DMS 273 (cell line): ENCODE measurements around the gene ZNF106.
A peak's percentile ranks its signal among the peaks of the same experiment; 100 is the strongest.

Experiments
- DNase-seq: peaks from one replicate; lab custom pipeline; 2025; ENCODE audit not compliant: unreplicated experiment; lab: John Stamatoyannopoulos, UW

Gene ZNF106

DNA sequence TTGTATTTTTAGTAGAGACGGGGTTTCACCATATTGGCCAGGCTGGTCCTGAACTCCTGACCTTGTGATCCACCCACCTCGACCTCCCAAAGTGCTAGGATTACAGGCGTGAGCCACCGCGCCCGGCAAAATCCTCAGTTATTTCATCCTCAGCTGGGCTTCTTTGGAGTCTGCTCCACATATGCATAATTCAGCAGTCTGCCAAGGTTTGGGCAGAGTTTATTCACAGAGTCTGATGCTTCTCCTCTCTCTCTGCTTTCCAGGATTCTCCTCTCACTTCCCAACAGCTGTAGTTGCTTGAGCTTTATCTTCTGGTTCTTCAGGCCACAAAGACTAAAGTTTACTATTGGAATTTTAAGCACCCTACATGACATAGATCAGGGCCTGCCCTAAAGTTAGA, 8.2 kb downstream of the ZNF106 start:
- no peak for DNase-seq

DNA sequence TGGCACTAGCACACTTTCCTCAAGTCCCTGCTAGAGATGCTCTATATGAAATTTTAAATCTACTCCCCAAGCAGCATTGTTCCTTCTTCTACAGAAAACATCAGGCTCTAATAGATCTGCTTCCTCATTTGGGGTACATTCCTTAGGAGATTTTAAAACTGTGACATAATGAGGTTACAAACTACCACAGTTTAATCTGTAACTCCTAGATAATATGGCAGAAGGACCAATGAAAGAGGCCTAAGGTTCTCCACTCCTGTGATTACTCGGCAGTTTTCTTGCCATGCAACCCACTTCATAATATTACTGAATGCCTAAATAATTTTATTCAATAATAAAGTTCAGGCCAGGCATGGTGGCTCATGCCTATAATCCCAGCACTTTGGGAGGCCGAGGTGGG, 16.1 kb downstream of the ZNF106 start:
- DNase-seq = no peak

DNA sequence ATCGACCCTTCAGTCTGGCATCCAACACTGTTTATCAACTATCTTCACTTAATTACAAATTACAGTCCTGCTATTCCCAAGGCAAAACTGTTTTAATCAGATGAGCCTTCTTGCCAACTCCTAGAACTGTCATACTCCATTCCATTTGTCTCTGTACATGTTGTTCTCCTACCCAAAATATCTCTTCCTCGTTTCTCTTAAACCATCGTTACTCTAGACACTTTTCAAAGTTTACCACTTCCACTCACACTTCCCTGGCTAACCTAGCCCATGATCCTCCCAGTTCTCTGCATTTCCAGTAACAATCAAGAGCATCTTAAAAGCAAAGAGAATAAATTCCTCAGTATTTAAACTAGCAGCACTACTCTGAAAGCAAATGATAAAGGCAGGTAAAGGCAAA, 19.9 kb downstream of the ZNF106 start:
- DNase-seq = no peak

DNA sequence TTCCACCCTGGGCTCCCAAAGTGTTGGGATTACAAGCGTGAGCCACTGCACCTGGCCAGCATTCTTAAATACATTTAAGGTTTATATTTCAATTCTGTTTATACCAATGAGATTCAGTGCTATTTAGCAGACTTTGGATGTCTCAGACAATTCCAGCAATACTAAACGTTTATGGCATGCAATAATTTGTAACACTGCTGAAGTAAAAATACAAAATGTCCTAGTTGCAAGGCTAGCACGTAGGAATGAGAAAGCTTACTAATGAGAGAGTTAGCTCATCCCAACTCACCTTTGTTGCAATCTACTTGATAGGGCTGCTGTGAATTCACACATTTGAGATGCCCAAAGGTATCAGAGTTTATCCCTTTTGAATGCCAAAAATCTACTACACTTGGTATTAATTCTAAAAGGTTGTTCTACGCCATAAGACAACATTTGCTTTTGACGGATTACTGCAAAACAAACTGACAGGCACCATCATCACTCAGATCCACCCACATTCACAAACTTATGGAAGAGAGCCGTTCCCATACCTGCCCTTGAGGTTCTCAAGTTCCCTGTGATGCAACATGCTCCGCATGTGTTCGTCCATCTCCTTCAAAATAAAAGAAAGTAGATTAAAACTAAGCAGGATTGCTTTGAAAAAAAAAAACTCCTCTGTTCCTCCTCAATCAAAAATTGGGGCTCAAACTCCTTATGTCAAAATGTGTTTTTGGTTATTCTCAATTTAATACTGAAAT, 25.3 kb downstream of the ZNF106 start:
- no peak for DNase-seq

DNA sequence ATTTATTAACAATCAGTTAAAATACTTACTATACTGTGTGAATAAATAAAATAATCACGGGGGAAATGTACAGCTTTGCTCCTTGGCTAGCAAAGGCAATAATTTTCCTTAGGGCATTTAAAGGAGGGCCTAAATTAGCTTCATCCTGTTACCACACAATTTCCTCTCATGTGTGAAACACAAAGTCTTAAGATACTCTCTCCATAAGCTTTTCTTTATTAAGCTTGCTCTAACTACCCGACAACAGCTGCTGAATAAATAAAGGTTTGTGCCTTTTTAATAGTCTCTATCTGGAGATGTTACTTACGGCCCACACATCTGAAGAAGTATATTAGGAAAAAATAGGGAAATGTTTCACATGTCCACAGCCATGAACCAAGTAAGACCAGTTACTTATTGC, 29.7 kb downstream of the ZNF106 start:
- no peak for DNase-seq

DNA sequence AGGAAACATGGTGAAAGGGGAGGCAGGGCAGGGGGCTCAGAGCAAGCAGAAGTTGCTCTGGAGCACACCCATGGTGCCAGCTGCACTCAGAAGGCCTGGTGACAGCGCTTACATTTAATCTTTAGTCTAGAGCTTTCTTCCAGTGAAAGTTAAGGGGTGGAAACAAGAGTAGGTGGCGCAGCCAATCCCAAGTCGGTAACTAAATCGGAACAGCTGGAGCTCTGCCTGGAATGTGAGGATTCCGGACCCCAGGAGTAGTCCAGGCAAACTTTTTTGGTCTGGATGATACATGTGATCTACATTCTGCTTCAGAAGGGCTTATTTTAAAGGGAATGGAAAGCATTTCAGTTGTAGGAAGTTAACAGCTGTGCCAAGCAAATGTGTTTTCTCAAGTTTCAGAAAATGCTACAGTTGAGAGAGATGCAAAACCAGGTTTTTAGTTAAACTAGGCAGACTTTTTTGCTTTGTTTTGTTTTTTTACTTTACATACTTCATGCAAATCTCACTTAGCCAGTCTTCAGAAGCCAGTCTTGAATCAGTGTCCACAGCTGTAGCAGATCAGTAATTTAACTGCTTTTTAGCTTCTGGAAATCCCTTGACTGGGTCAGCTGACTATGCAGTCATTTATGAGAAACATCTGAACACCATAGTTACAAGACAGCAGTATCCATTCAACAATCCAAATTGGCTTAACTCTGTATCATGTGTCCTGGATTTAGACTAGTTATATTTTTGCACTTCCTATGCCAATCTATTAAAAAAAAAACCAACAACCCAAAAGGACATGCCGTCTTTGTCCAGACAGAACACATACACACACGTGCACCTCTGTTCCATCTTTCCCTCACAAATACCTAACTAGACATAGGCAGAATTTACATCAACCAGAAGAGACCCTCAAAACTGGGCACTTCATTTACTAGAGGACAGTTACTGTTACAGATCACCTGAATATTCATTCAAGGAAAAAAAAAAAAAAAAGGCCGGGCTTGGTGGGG, 33.2 kb downstream of the ZNF106 start:
- DNase-seq = peak; percentile 79

DNA sequence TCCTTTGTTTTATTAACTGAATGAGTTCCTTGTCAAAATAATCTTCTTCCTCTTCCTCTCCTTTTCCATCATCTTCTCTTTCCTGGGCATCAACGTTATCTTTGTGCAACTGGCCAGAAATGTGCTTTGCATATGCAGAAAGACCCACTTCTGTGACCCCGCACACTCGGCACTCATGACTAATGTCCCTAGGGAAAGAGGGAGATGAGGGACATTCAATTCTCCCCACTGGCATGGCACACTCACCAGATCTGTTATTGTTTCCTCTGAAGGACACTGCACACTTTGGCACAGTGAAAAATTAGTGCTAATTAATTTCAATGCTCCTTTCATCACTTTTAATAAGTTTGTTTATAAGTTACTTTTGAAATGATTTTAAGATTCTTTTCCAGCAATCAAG, 34.0 kb downstream of the ZNF106 start:
- DNase-seq = no peak

DNA sequence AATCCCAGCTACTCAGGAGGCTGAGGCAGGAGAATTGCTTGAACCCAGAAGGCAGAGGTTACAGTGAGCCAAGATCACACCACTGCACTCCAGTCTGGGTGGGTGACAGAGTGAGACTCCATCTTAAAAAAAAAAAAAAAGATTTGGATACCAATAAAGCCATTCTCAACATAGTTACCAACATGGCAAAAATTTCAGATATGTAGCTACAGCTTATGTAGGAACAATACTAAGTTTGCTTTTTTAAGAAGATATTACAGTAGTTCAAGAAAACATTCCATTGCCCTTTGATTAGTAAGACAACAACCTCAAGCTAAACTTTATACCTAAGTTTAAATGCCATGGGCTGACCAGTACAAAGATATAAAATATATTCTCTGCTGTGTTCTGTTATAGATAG, 34.4 kb downstream of the ZNF106 start:
- no peak for DNase-seq

DNA sequence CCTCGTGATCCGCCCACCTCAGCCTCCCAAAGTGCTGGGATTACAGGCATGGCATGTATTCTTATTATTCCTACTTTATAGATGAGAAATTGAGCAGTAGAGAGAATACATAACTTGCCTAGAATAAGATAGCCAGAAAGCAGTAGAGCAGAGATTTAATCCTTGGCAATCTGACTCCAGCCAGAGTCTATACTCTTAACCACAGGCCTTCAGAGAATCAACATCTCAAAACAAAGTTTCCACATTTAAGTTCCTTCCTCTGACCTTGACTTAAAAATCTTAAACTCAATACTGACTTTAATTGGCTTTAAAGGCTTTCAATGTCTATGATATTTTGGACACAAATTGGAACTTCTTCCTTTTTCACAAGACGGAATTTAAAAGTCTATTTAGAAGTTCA, 37.1 kb downstream of the ZNF106 start:
- no peak for DNase-seq

DNA sequence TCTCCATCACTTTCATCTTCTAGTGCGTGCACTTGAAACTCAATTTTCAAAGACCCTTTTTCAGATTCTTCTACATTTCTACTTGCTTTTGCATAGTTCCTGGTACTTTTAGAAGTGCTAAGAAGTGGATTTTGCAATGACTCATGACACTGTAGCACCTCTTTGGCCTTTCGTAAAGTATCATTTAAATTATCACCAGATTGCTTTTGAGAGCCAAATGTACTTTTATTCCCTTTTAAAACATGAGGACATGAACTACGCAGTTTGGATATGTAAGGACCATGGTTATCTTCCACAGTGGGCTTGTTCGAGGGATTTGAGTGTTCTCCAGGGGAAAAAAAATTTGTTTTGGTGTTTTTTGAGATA, 40.5 kb downstream of the ZNF106 start:
- no peak for DNase-seq

DNA sequence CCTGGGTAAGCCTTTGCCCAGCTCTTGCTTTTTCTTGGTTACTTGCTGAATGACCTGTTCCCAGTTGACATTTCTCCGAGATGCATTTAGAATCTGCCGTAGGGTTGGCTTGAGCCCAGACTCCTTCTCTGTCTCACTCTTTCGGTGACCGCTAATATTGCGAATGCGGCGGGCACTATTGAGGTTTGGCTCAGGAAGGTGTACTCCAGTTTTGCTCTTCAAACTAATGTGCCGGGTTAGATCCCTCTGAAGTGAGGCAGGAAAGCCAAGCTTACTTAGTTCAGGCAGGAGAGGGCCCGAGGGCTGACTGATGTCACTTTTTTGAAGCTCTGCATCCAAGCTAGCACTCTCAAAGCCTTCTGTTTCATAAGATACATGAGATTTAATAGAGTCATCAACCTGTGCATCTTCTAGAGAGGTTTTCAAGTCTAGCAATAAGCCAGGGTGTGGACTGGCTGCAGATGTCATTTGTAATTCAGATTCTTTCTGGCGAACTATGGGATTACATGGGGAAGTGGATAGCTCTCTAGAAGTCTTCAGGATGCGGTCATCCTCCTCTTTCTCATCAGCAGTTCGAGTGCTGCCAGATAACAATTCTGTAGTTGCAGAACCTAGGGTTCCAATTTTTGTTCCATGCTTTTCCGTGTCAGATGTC, 41.0 kb downstream of the ZNF106 start:
- DNase-seq = no peak

DNA sequence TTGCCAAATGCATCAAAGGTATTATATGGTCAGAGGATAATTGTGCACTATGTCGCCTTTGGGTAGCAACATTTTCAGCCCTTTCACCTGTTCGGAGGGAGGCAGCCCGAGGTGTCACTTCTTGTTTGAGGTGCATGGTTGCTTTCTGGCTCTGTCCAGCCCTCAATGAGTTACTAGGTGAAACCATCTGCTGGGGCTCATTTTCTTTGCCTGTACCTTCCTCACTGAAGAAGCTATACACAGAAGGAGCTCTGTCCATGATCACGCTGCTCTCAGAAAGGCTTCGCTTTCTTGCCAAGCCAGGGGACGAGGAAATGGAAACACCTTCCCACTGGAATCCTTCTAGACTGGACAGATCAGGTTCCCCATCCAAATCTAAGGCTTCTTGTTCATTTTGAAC, 42.7 kb downstream of the ZNF106 start:
- DNase-seq = no peak

DNA sequence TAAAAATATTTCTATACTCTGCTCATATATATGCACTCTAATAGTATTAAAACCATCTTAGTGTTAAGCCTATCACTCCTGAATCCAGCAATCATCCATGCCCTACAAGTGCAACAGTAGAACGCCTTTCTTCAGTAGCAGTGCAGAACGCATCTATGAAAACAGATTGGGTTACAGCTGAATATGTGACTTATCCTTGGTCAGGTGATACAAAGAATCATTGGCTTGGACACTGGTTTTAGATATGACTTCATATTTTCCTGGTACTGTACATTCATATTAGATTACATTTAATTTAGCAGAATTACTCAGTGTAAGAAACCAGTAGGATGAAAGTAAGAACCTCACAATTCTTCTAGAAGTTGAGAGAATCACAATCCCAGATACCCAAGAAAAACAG, 43.3 kb downstream of the ZNF106 start:
- no peak for DNase-seq

DNA sequence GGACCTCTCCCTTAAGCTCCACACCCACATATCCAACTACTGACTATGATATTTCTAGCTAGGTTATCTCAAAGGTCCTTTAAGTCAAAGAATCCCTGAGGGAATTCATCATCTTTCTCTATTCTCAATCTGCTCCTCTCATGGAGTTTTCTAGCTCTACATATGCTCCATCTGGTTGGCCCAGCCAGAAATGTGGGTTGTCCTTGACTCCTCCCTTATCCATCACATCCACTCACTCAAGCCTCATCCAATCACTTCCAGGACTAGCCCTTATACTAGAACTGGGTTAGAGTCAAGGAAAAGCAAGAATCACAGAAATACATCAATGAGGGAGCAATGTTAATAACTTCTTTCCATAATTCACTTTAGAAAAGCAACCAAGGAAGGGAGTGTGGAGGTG, 45.4 kb downstream of the ZNF106 start:
- DNase-seq = no peak

DNA sequence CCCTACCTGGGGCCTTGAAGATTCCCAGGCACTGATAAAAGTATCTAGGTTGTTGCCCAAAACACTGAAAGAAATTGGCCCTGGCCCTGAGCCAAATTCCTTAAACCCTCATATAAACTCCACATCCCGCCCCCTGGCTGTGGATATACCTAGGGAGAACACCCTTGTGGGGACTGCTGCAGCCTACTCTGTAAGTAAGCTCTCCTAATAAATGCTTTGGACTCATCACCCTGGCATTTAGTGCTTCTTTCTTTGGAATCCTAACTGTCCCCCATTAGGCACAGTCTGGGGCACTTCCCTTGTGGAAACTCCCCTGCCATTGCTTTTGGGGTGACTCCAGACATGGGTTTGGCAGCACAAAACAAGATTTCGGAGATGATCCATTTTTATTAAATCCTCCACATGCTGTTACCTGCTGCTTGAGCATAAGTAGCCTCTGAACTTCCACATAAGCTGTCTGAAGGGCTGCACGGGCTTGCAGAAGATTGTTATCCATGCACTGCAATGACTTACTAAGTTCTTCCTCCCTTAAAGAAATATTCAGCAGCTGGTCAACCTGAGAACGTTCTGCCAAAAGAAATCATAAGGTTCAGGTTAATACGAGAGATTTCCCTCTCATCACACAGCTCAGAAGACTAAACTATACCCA, 46.4 kb downstream of the ZNF106 start:
- DNase-seq = peak; percentile 9

DNA sequence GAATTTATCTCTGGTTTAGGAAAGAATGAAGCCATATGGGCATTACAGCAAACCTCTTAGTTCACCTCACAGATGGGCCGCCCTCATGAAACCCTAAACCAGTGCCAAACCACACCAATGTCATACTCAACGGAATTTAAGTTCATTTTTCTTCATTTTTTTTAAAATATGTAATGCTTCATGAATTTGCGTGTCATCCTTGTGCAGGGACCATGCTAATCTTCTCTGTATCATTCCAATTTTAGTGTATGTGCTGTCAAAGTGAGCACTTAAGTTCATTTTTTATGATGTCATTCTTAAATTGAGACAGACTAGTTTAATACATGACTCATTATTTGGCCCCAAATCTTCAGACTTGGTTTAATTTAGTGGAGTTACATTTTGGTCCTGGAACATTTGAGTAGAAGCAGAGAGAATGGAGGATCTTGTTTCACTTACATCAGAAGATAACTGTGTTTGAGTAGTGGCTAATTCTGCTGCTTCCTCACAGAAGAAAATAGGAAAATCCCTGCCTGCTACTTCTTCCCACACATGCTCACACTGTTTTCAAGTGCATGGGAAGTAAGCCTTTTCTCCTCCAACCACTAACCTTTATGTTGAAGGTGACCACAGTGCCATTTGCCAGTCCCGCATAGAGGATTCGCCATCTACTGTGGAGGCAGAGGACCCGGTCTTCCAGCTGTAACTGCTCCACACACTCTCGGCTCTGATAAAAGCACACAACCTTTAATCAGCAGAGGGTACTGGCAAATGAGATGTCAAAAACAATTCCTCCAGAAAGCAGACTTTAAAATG, 63.3 kb downstream of the ZNF106 start:
- peak; percentile 76 for DNase-seq

DNA sequence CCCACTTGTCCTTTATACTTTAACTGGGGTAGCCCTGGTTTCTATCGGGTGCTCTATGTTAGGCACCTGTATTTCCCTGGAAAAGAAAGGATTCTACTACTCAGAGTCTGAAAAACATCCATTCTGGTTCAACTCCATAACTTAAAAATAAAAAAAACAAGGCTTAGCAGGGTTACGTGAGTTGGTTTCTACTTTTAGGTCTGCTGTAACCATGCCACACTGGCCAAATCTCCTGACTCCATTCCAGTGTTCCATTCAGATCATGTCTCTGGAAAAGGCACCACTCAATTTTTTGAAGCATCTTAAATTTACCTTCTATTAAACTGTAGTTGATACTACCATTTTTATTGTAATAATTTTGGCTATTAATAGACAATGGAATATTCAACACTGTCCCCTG, 69.6 kb downstream of the ZNF106 start:
- no peak for DNase-seq

DNA sequence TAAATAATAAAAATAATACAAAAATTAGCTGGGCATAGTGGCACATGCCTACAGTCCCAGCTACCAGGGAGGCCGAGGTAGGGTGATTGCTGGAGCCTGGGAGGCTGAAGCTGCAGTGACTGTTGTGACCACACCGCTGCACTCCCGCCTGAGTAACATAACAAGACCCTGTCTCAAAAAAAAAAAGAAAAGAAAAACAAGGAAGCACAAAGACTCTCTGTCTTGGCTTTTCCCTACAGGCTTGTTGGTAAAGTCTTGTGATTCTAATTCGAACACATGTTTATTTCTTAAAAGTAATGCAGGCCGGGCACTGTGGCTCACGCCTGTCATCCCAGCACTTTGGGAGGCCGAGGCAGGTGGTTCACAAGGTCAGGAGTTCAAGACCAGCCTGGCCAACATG, 71.6 kb downstream of the ZNF106 start:
- no peak for DNase-seq

DNA sequence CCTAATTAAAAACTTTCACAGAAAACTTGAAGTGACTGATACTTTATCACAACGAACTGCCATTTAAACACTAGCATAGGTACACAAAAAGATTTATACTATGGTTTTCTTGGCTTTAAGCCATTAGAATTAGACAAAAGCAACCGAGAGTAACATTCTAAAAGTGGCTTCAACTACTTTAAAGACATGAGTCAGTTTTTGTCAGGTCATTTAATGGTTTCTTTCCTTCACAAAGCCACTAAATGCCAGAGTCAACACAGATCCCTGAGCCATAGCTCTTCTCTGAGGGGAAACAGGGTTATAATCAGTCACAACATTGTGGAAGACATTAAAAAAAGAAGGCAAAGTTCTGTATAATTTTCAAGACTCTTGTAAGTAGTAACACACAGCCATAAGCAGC, 77.0 kb downstream of the ZNF106 start:
- DNase-seq = no peak

DNA sequence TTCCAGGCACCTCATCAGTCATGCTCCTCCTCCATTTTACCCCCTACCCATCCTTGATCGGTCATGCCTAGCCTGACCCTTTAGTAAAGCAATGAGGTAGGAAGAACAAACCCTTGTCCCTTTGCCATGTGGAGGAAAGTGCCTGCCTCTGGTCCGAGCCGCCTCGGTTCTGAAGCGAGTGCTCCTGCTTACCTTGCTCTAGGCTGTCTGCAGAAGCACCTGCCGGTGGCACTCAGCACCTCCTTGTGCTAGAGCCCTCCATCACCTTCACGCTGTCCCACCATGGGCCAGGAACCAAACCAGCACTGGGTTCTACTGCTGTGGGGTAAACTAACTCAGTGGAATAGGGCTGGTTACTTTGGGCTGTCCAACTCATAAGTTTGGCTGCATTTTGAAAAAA, 79.1 kb downstream of the ZNF106 start:
- DNase-seq = no peak

DNA sequence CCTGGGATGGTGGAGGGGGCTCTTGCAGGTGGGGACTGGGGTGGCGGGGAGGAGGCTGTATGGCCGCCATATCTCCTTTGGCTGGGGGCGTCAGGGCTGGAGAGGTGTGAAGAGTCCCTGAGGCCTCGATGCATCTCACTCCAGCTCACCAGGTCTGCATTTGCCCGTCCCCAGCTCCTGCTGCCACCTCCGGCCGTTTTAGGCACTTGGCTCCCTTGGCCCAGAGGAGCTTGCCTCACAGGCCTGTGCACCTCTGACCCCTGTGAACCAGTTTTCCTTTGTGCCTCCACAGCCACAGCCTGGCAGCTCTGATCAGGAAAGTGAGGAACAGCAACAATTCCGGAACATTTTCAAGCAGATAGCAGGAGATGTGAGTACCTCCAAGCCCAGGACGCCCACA, 81.9 kb downstream of the ZNF106 start:
- DNase-seq = no peak
